HepG2 (cell line): Measurements from ENCODE around the gene AARSD1. TPM values are rescaled to one million over a fixed set of nuclear protein-coding genes. Genes with fewer than 3 reads are reported as not detected.

ENCODE experiments used
- ELF3 ChIP-seq: IDR thresholded peaks from 2 replicates; pipeline ENCODE4 v1.6.1; 2016; ENCODE audit warnings: missing genetic modification reagents, missing compliant biosample characterization
- ETV5 ChIP-seq: IDR thresholded peaks from 2 replicates; pipeline ENCODE4 v1.6.1; 2018; ENCODE audit warnings: missing biosample characterization, missing genetic modification reagents, inconsistent platforms, borderline replicate concordance
- FOXK1 ChIP-seq: sonication (generic); formaldehyde crosslinking; IDR thresholded peaks from 2 replicates; pipeline ENCODE4 v1.4.0; 2020; ENCODE audit warnings: low read depth, missing genetic modification reagents, borderline replicate concordance
- GATAD1 ChIP-seq: IDR thresholded peaks from 2 replicates; pipeline ENCODE4 v1.6.1; 2016; ENCODE audit warnings: missing genetic modification reagents, missing compliant biosample characterization
- HIVEP1 ChIP-seq: sonication (generic); formaldehyde crosslinking; IDR thresholded peaks from 2 replicates; pipeline ENCODE4 v1.4.0; 2020; ENCODE audit warnings: mild to moderate bottlenecking, missing genetic modification reagents
- HMG20A ChIP-seq: IDR thresholded peaks from 2 replicates; pipeline ENCODE4 v1.6.1; 2016; ENCODE audit warnings: borderline replicate concordance
- HNF4A ChIP-seq: sonication (generic); formaldehyde crosslinking; IDR thresholded peaks from 2 replicates; pipeline ENCODE4 v1.4.0; 2020; ENCODE audit warnings: missing genetic modification reagents
- HNRNPH1 ChIP-seq: fragments of 200-400 bp; formaldehyde crosslinking; optimal IDR thresholded peaks from 2 replicates; pipeline ENCODE3; 2017; ENCODE audit warnings: mild to moderate bottlenecking, low read depth, low read length
- JDP2 ChIP-seq: sonication (generic); formaldehyde crosslinking; IDR thresholded peaks from 2 replicates; pipeline ENCODE4 v1.8.1; 2022; ENCODE audit warnings: missing genetic modification reagents, borderline replicate concordance
- KAT7 ChIP-seq: IDR thresholded peaks from 2 replicates; pipeline ENCODE4 v1.6.1; 2018; ENCODE audit warnings: borderline replicate concordance, missing compliant biosample characterization
- KMT2A ChIP-seq: sonication (generic); formaldehyde crosslinking; IDR thresholded peaks from 2 replicates; pipeline ENCODE4 v1.4.0; 2020; ENCODE audit warnings: missing genetic modification reagents
- MAFF ChIP-seq: IDR thresholded peaks from 2 replicates; pipeline ENCODE4 v1.6.1; 2011; ENCODE audit warnings: low read depth, low read length, improper control_type of control experiment
- NFKB2 ChIP-seq: sonication (generic); formaldehyde crosslinking; IDR thresholded peaks from 2 replicates; pipeline ENCODE4 v1.4.0; 2020; ENCODE audit warnings: missing genetic modification reagents, borderline replicate concordance
- NR2C2 ChIP-seq: sonication (generic); formaldehyde crosslinking; IDR thresholded peaks from 2 replicates; pipeline ENCODE4 v1.4.0; 2020; ENCODE audit warnings: missing genetic modification reagents, mild to moderate bottlenecking, moderate library complexity, borderline replicate concordance
- RARA ChIP-seq: IDR thresholded peaks from 2 replicates; pipeline ENCODE4 v1.6.1; 2016; ENCODE audit warnings: missing genetic modification reagents, missing compliant biosample characterization
- RORA ChIP-seq: sonication (generic); formaldehyde crosslinking; IDR thresholded peaks from 2 replicates; pipeline ENCODE4 v1.5.0; 2020; ENCODE audit warnings: mild to moderate bottlenecking, missing genetic modification reagents, moderate library complexity
- TAF15 ChIP-seq: fragments of 200-400 bp; formaldehyde crosslinking; IDR thresholded peaks from one replicate; pipeline ENCODE4 v1.6.1; 2018; ENCODE audit warnings: mild to moderate bottlenecking, low read depth, low read length; ENCODE audit not compliant: poor library complexity, severe bottlenecking
- TGIF2 ChIP-seq: IDR thresholded peaks from 2 replicates; pipeline ENCODE4 v1.6.1; 2016; ENCODE audit warnings: control low read depth, missing compliant biosample characterization
- U2AF1 ChIP-seq: fragments of 200-400 bp; formaldehyde crosslinking; optimal IDR thresholded peaks from 2 replicates; pipeline ENCODE3; 2017; ENCODE audit warnings: mild to moderate bottlenecking, low read depth, low read length
- YY1 ChIP-seq: IDR thresholded peaks from 2 replicates; pipeline ENCODE4 v1.6.1; 2011; ENCODE audit warnings: low read length, low read depth, moderate library complexity, mild to moderate bottlenecking; ENCODE audit not compliant: insufficient read depth, insufficient replicate concordance
- ZNF18 ChIP-seq: sonication (generic); formaldehyde crosslinking; IDR thresholded peaks from 2 replicates; pipeline ENCODE4 v1.8.0; 2022; ENCODE audit warnings: mild to moderate bottlenecking, missing genetic modification reagents; ENCODE audit not compliant: insufficient replicate concordance
- ZNF580 ChIP-seq: IDR thresholded peaks from 2 replicates; pipeline ENCODE4 v1.6.1; 2016; ENCODE audit warnings: low read depth, borderline replicate concordance
- ZNF772 ChIP-seq: sonication (generic); formaldehyde crosslinking; IDR thresholded peaks from 2 replicates; pipeline ENCODE4 v1.5.0; 2020; ENCODE audit warnings: mild to moderate bottlenecking, missing genetic modification reagents
- ZNF790 ChIP-seq: sonication (generic); formaldehyde crosslinking; IDR thresholded peaks from 2 replicates; pipeline ENCODE4 v1.8.0; 2022; ENCODE audit warnings: missing genetic modification reagents, mild to moderate bottlenecking, borderline replicate concordance
- ZNF792 ChIP-seq: IDR thresholded peaks from 2 replicates; pipeline ENCODE4 v1.6.1; 2016
- polyA plus RNA-seq, 8 experiments: library from polyadenylated mRNA; depleted of rRNA in 3 of 8; stranded (reverse) in 7 of 8; unstranded in 1 of 8; fragments of >200 nt; fragmentation: Illumina TruSeq in 4 of 8; extraction: Trizol in 4 of 8; gene quantifications; 2 replicates each; pipeline versions ENCODE4 v1.2.1 to v1.2.3, GENCODE V29; 2011 to 2016; ENCODE audit warnings: low read depth in 4 of 8, missing spikeins in 1 of 8, mixed read lengths in 1 of 8; ENCODE audit not compliant: insufficient read depth in 1 of 8
- total RNA-seq, 5 experiments: library from RNA; depleted of rRNA; stranded (reverse); fragments of >200 nt; fragmentation: Illumina TruSeq; extraction: Trizol; gene quantifications; 2 replicates each; pipeline ENCODE4 v1.2.3, GENCODE V29; 2016; ENCODE audit warnings: low read depth in 1 of 5
- TF ChIP-seq, protein P1 (sequence below): sonication (generic); formaldehyde crosslinking; IDR thresholded peaks from 2 replicates; pipeline ENCODE4 v1.5.1; 2020; ENCODE audit warnings: mild to moderate bottlenecking, missing genetic modification reagents

The AARSD1 gene
- total and polyA plus RNA-seq, 2 of the 13 experiments (the other 11 are each of a cell fraction or from before 2014, with no cell fraction given): 24.7 to 29.3 TPM

GRCh38 chr17:43006639-43007551, 42.6 kb upstream of the AARSD1 start, which contains the start of gene IFI35 (continued):
- TF ChIP-seq ELF3 (peak; percentile 93), U2AF1 (no peak), RARA (no peak), RORA (no peak), KAT7 (CRISPR knock-in tag) (peak; percentile 68; the same call in 1 of the 2 replicates), HNRNPH1 (no peak), NR2C2 (CRISPR knock-in tag) (0 out of 2 replicates have a peak, but pooled peaks have one; percentile 15), MAFF (no peak), ZNF772 (CRISPR knock-in tag) (peak; percentile 69; the same call in 1 of the 2 replicates), HIVEP1 (CRISPR knock-in tag) (no peak), FOXK1 (CRISPR knock-in tag) (0 out of 2 replicates have a peak, but pooled peaks have one; percentile 8), ETV5 (CRISPR knock-in tag) (0 out of 2 replicates have a peak, but pooled peaks have one; percentile 4), NFKB2 (CRISPR knock-in tag) (peak; percentile 46; the same call in 1 of the 2 replicates), ZNF790 (no peak), JDP2 (no peak), YY1 (peak; percentile 25), HNF4A (CRISPR knock-in tag) (peak; percentile 28), ZNF18 (no peak), HMG20A (CRISPR knock-in tag) (no peak), ZNF792 (0 out of 2 replicates have a peak, but pooled peaks have one; percentile 73), TGIF2 (CRISPR knock-in tag) (no peak), TAF15 (no peak), ZNF580 (CRISPR knock-in tag) (peak; percentile 73; the same call in 1 of the 2 replicates), GATAD1 (peak; percentile 34), KMT2A (CRISPR knock-in tag) (peak; percentile 92)
- TF ChIP-seq, protein P1, sequence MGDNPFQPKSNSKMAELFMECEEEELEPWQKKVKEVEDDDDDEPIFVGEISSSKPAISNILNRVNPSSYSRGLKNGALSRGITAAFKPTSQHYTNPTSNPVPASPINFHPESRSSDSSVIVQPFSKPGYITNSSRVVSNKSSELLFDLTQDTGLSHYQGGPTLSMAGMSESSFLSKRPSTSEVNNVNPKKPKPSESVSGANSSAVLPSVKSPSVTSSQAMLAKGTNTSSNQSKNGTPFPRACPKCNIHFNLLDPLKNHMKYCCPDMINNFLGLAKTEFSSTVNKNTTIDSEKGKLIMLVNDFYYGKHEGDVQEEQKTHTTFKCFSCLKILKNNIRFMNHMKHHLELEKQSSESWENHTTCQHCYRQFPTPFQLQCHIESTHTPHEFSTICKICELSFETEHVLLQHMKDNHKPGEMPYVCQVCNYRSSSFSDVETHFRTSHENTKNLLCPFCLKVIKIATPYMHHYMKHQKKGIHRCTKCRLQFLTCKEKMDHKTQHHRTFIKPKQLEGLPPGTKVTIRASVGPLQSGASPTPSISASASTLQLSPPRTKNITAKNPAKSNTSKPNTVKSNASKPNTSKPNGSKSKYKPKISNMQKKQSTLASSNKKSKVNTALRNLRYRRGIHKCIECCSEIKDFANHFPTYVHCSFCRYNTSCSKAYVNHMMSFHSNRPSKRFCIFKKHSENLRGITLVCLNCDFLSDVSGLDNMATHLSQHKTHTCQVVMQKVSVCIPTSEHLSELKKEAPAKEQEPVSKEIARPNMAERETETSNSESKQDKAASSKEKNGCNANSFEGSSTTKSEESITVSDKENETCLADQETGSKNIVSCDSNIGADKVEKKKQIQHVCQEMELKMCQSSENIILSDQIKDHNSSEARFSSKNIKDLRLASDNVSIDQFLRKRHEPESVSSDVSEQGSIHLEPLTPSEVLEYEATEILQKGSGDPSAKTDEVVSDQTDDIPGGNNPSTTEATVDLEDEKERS (CRISPR knock-in tag): peak; percentile 64; the same call in 1 of the 2 replicates
